GM12865 (cell line): Measurements from ENCODE around the gene SSBP1.
"Not testable (repeated sequence)": the region's sequence is repeated elsewhere in the genome, so short reads cannot be mapped to it uniquely, and the experiment has no call there.

Experiments used
- DNase-seq: peaks from one replicate; pipeline ENCODE4 v3.0.0; 2010; ENCODE audit warnings: low read depth
- H3K4me3 ChIP-seq: 2 replicates; pipeline ENCODE4 v1.5.1; 2011; ENCODE audit warnings: mild to moderate bottlenecking, low read depth, low read length, control low read depth
- CTCF ChIP-seq: IDR thresholded peaks from 2 replicates; pipeline ENCODE4 v1.5.1; 2011; ENCODE audit warnings: low read length, control low read depth, low read depth, inconsistent platforms; ENCODE audit not compliant: insufficient read depth; ENCODE audit errors: missing control alignments

The SSBP1 gene

GRCh38 chr7:141737836-141738591, at the start of gene SSBP1:
SSBP1 (plus strand) TSS chr7:141738358; CDS start chr7:141739167, 809 bp downstream.
- TF ChIP-seq CTCF = peak; percentile 83
- peak; percentile 97 for DNase-seq

GRCh38 chr7:141689072-141689825, 48.9 kb upstream of the SSBP1 start:
- H3K4me3 ChIP-seq, DNase-seq: not testable (repeated sequence)

More at GRCh38 chr7:141737836-141738591, at the start of gene SSBP1:
- peak within 1 kb of the TSS; percentile 78 for H3K4me3 ChIP-seq

- TF ChIP-seq CTCF = no peak
- no peak overlapping the region for H3K4me3 ChIP-seq
- no peak for DNase-seq
These were observed 46.6 kb upstream of the SSBP1 start for GRCh38 chr7:141691540-141691939.

- no peak for TF ChIP-seq CTCF
- no peak for DNase-seq
- no peak overlapping the region for H3K4me3 ChIP-seq
These were observed 46.2 kb upstream of the SSBP1 start for GRCh38 chr7:141691961-141692360.

- no peak for TF ChIP-seq CTCF
- H3K4me3 ChIP-seq = no peak overlapping the region
- DNase-seq = no peak
These were observed 45.1 kb upstream of the SSBP1 start for GRCh38 chr7:141693082-141693481.

- no peak for DNase-seq
- no peak overlapping the region for H3K4me3 ChIP-seq
- no peak for TF ChIP-seq CTCF
These were observed 42.3 kb upstream of the SSBP1 start for GRCh38 chr7:141695803-141696289.

GRCh38 chr7:141696348-141696747, 41.8 kb upstream of the SSBP1 start:
- no peak for TF ChIP-seq CTCF

More at GRCh38 chr7:141696348-141696747, 41.8 kb upstream of the SSBP1 start:
- H3K4me3 ChIP-seq = no peak overlapping the region
- DNase-seq = no peak
